NT2/D1 (cell line): ENCODE data around the gene CDK6.

Experiments
- YY1 ChIP-seq: IDR thresholded peaks from 2 replicates; pipeline ENCODE4 v1.6.1; 2011; ENCODE audit not compliant: insufficient read length, insufficient read depth
- ZNF274 ChIP-seq: IDR thresholded peaks from 2 replicates; pipeline ENCODE4 v1.6.1; 2011; ENCODE audit warnings: mild to moderate bottlenecking, low read depth, low read length

- TF ChIP-seq ZNF274 (no peak), YY1 (no peak)
Measured at GRCh38 chr7:92635538-92635937, 200.8 kb downstream of the CDK6 start.
